Measurements from ENCODE around the gene SPO11.

The SPO11 gene

GRCh38 chr20:57310821-57311514 lies 18.6 kb upstream of the SPO11 start:
- no peak for DNase-seq (ENCODE audit: low read depth in 2 of 3, low spot score in 2 of 3)

DNA sequence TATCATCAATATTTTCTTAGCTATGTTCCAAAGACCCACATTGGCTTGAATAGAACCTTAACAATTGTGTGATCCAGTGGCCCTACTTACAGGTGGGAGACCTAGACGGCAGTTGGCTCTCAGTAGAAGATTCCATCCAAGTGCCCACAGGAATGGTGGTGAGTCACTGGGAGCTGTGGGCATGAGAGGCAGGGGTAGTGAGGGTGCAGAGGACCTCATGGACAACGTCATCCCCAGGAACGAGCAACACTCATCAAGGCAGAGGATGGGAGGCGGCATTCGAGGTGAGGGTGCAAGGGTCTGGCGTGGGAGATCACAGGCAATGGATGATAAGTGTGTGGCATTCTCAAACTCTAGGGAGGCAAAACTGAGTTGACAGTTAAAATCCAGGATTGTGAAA lies 17.5 kb upstream of the SPO11 start:
- no peak for DNase-seq (ENCODE audit: low read depth in 2 of 3, low spot score in 2 of 3)

DNA sequence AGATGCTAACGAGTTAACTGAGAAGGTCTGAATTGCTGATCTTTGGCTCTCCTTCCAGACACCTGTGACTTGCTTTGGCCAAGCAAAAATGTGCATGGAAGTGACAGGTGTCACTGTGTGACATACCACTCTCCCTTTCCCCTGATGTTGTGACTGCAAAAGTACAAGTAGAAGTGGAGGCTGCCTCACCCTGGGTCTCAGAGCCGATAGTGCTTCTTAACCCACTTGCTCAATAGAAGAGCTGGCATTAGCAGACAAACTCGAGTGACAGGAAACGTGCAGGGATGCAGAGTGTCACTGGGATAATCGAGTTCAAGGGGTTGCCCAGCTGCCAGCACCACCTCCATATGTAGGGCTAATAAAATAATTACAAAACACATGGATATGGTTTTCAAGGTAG lies 16.4 kb upstream of the SPO11 start:
- no peak for DNase-seq (ENCODE audit: low read depth in 2 of 3, low spot score in 2 of 3)

DNA sequence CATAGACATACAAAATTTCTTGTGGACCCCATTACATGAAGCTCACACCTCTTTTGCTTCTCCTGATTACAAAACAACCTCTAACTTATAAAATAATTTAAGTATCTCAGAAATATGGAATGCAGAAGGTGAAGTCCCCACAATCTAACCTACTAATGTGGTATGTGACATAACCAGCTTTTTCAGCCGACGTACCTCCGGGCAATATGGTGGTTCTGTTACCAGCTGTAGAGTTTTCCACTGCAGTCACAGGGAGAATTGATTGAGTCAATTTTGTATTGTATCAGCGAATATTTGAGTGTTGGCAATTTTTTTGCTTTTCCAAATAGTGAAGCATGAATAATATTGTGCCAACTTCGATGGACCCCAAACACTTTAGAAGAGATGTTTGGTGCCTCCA lies 15.7 kb upstream of the SPO11 start:
- DNase-seq (ENCODE audit: low read depth in 2 of 3, low spot score in 2 of 3): no peak

DNA sequence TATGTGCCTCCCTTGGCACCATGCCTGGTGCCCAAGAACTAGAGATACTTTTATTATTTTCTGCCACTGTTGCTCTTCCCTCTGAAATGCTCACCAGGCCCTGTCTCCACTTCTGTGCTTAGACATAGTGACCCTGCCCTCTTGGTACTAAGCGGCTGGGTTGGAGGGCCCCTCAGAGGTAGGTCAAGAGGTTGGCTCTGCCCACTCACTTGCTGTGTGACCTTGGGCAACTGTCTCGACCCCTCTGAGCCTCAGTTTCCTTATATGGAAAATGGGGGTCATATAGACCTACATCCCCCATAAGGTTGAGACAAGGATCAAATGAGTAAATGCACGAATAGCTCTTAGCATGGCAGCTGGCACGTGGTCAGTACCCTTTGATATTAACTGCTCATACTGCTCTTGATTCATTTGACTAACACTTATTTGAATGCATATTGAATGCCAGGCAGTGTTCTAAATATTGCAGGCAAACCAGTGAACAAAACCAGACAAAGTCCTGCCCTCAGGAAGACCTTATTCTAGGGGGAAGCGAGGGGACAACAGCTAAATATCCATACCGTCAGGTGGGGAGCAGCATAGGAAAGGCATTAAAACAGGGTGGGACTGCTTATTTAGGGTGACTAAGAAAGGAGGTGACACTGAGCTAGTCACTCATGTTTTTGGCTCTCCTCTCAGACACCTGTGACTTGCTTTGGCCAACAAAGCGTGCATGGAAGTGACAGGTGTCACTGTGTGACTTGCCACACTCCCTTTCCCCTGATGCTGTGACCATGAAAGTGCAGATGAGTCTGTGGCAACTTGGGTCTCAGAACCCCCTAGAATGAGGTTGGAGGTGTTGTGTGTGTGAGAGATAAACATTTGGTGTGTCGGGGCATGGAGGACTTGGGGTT lies 14.3 kb upstream of the SPO11 start:
- no peak for DNase-seq (ENCODE audit: low read depth in 2 of 3, low spot score in 2 of 3)

DNA sequence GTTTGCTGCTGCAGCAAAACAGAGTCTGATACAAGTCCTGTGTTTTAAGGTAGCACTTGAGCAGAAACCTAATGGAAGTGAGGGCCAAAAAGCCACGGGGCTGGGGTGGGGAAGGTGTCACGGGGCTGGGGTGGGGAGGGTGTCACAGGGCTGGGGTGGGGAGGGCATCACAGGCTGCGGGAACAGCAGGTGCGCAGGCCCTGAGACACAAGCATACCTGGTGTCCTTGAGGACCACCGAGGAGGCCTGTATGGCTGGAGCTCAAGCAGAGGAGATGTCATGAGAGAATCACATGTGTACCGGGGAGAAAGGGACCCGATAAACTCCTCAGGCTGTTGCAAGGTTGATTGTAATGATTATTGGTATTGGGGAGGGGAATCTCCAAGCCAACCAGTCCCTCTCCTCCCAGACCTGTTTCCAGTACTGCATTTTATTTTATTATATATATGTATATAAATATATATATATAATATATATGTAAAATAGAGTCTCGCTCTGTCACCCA lies 13.6 kb upstream of the SPO11 start:
- DNase-seq (ENCODE audit: low read depth in 2 of 3, low spot score in 2 of 3): no peak

DNA sequence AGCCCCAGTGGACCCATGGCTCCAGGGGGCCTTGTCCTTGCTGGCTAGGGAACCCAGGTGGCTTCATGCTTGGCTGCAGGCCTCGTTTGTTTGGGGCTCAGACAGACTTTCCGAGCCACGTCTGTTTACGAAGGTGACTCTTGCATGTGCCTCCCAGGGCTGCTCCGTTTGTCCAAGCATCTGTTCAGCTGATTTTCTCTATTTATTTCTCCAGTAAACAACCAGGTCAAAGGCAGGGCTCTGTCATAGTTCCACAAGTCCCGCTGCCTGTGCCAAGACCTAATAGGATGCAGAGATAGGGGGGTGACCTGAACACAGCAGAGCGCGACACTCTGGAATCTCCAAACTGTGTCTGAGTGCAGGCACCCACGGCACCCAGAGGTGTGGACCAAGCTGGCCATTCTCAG lies 12.8 kb upstream of the SPO11 start:
- DNase-seq (ENCODE audit: low read depth in 2 of 3, low spot score in 2 of 3): no peak

- no peak for DNase-seq (ENCODE audit: low read depth in 2 of 3, low spot score in 2 of 3)
These were observed 12.3 kb upstream of the SPO11 start for GRCh38 chr20:57317316-57317788.

DNA sequence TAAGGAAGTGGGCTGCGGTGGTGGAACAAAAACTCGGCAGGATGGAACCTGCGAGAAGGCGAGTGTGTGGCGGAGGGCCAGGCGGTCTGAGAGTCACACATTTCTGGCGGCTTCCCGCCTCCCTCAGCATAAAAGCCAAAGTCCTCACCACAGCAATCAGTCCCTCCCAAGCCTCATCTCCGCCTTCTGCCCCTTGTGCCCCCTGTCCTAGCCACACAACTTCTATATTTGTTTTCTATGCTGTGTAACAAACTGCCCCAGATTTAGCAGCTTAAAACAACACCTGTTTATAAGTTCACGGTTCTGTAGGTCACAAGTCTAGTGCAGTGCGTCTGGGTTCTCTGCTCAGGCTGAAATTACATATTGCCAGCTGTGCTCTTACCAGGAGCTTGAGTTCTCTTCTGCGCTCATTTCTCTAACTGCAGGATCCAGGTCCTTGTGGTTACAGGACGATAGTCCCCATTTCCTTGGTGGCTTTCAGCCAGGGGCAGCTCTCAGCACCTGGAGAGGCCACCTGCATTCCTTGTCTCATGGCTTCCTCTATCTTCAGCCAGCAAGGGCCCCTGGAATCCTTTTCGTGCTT lies 11.7 kb upstream of the SPO11 start:
- no peak for DNase-seq (ENCODE audit: low read depth in 2 of 3, low spot score in 2 of 3)

- DNase-seq (ENCODE audit: low read depth in 2 of 3, low spot score in 2 of 3): no peak
These were observed 10.0 kb upstream of the SPO11 start for GRCh38 chr20:57319584-57319983.

GRCh38 chr20:57320358-57320757 lies 9.2 kb upstream of the SPO11 start:
- DNase-seq (ENCODE audit: low read depth in 2 of 3, low spot score in 2 of 3): no peak

DNA sequence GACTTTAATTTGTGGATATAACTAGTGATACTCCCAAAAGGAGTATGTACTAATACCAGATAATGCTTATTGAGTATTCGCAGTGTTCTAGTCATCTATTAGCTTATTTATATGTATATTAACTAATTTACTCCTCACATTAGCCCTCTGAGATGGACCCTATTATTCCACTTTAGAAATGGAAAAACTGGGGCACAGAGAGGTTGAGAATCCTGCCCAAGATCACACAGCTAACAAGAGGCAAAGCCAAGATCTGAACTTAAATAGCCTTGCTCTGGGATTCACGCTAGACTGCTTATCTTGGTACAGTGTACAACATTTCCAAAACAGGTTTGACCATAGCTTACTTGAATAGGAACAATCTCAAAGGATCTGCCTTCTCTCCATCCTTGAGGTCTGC lies 8.5 kb upstream of the SPO11 start:
- DNase-seq (ENCODE audit: low read depth in 2 of 3, low spot score in 2 of 3): no peak

GRCh38 chr20:57322476-57322875 lies 7.1 kb upstream of the SPO11 start:
- DNase-seq (ENCODE audit: low read depth in 2 of 3, low spot score in 2 of 3): no peak

DNA sequence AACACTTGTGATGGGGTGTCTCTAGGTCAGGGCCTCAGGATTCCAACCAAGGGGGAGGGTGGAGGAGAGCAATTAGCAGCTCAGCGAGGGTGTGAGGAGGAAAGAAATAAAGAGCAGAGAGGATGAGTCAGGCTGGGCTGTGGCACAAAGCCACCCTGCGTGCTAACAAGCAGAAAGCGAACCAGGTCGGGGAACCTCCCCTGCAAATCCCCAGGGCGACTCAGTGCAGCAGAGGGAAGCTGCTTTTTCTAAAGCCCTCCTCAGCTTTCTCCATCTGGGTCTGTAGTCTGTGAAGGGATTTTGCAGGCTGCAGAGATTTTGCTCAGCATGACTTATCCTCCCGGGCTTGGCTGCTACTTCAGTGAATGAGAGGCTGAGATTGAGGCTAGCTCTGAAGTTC lies 6.6 kb upstream of the SPO11 start:
- no peak for DNase-seq (ENCODE audit: low read depth in 2 of 3, low spot score in 2 of 3)

DNA sequence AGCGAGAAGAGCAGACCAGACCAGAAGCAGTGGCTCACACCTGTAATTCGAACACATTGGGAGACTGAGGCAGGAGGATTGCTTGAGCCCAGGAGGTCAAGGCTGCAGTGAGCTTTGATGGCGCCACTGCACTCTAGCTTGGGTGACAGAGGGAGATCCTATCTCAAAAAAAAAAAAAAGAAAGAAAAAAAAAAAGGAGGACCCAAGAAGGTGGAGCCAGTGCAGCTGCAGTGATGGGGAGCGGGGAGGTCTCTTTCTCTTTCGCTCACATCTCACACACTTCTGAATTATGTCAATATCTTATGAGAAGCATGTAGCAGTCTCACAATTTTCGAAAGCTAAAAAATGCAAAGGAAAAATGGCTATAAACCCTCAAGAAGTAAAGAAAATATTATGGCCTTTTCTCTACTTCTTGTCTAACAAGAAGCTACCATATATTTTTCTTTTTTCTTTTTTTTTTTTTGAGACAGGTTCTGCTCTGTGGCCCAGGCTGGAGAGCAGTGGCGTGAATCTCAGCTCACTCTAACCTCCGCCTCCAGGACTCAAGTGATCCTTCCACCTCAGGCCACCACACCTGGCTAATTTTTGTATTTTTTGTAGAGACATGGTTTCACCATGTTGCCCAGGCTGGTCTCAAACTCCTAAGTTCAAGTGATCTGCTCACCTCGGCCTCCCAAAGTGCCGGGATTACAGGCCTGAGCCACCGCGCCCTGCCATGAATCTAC lies 3.8 kb upstream of the SPO11 start:
- no peak for DNase-seq (ENCODE audit: low read depth in 2 of 3, low spot score in 2 of 3)

GRCh38 chr20:57326667-57327455 lies 2.7 kb upstream of the SPO11 start:
- DNase-seq (ENCODE audit: low read depth in 2 of 3, low spot score in 2 of 3): no peak

GRCh38 chr20:57327820-57328219 lies 1.8 kb upstream of the SPO11 start:
- no peak for DNase-seq (ENCODE audit: low read depth in 2 of 3, low spot score in 2 of 3)

- DNase-seq (ENCODE audit: low read depth in 2 of 3, low spot score in 2 of 3): no peak
These were observed 1.4 kb downstream of the SPO11 start for GRCh38 chr20:57330998-57331397.

DNA sequence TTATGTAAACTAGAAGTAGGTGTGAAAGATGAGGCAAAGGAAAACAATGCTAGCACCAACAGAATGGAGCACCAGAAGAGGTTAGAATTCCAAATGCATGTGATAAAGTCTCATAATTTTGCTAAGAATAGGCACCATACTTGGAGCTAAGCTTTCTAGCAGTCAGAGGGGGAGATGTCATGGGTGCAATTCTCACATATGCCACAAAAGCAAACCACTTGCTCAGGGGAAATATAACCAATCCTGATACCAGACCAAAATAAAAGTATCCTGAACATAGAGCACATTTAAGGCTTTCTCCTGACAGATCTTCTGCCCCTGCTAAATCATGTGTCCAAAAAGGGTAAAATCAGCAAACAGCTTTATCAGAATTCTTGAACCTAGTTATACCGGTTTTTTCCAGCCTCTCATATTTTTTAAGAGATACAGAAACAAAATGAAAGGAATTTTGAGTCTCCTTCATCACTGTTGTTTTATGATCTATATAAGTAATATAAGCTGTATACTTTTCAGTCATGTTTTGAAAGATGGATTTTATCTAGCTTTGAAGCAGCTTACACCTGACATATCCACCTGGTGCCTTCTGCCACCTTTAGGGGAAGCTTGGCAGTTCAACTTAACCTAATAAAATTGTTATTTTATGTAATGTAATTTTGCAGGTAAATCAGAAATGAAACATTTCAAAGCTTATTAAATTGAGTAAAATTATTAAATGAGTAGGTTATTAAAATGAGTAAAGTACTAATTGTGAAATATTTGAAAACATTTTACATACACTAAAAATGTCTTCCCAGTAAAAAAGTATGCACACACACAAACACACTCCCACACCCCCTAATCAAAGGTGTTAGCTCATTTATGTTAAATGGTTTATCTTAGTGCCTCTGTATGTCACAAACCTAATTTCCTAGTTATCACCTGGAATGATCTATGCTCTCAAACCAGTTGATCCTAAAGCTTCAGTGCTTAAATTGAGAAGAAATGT lies 2.8 kb downstream of the SPO11 start:
- no peak for DNase-seq (ENCODE audit: low read depth in 2 of 3, low spot score in 2 of 3)

All from activated CD8-positive, alpha-beta memory T cell treated with anti-CD3 and anti-CD28 coated beads for 48 hours (primary cell).